Right cardiac atrium (tissue), 5 donors: ENCODE results near the gene PTPRD. TPM values are rescaled to one million over a fixed set of nuclear protein-coding genes. Genes with fewer than 3 reads are reported as not detected.

Source experiments
- ATAC-seq, 2 donors: fragments of 200-7000 bp; cut with Tn5 transposase; one replicate each; pipeline versions ENCODE4 v1.8.0 to v1.9.1; 2020; ENCODE audit warnings: moderate library complexity in 2 of 2, mild to moderate bottlenecking in 1 of 2
- DNase-seq, 3 donors: peaks; one replicate each; pipeline ENCODE4 v3.0.0-alpha.2; 2020
- H3K27ac ChIP-seq: one replicate; pipeline ENCODE4 v1.5.1; 2013; ENCODE audit warnings: mild to moderate bottlenecking, low read length, control low read depth, moderate library complexity
- H3K27me3 ChIP-seq: one replicate; pipeline ENCODE4 v1.6.1; 2013; ENCODE audit not compliant: control insufficient read depth, insufficient read depth
- H3K4me1 ChIP-seq: one replicate; pipeline ENCODE4 v1.6.1; 2013; ENCODE audit warnings: low read length; ENCODE audit not compliant: control insufficient read depth, insufficient read depth
- H3K4me3 ChIP-seq: one replicate; pipeline ENCODE4 v1.5.1; 2013; ENCODE audit warnings: low read length, control low read depth
- H3K9me3 ChIP-seq: one replicate; pipeline ENCODE4 v1.6.1; 2013; ENCODE audit warnings: low read length; ENCODE audit not compliant: control insufficient read depth
- WGBS: extraction: QIAGEN DNeasy Blood & Tissue Kit; methylation state at CpG from one replicate; pipeline ENCODE4 v1.1.7; 2013; 5-methylcytosine and 5-hydroxymethylcytosine counted together
- intact Hi-C, 4 donors: fragments of 100-400 bp; cut with DNase I; formaldehyde crosslinking; loops; one replicate each; pipeline versions ENCODE4 v1.11.0 to v1.14.0; 2022 to 2023
- polyA plus RNA-seq: library from polyadenylated mRNA; stranded (reverse); fragments of 200-250 nt; gene quantifications from one replicate; pipeline ENCODE4 v1.2.3, GENCODE V29; 2013
- total RNA-seq, 4 donors: library from RNA; stranded (reverse); fragmentation: NEBNext Ultra II Directional; extraction: Animal tissue kit (Norgen Biotek cat#: 25700); gene quantifications; one replicate each; pipeline ENCODE4 v1.2.1, GENCODE V29; 2021
- donor health status: healthy with polysubstance abuse.
- donor health status: DM: no; HTN: yes; CAD: no.
- donor health status: DM: no; HTN: no; CAD: no.
- donor health status: DM: no; HTN: yes; CAD: no; lungs with severe emphysema.
- donor health status: DM: yes; HTN: yes; CAD: no.

The PTPRD gene
- total and polyA plus RNA-seq, 5 donors = 1.3 to 11.8 (median 7.1) TPM

DNA sequence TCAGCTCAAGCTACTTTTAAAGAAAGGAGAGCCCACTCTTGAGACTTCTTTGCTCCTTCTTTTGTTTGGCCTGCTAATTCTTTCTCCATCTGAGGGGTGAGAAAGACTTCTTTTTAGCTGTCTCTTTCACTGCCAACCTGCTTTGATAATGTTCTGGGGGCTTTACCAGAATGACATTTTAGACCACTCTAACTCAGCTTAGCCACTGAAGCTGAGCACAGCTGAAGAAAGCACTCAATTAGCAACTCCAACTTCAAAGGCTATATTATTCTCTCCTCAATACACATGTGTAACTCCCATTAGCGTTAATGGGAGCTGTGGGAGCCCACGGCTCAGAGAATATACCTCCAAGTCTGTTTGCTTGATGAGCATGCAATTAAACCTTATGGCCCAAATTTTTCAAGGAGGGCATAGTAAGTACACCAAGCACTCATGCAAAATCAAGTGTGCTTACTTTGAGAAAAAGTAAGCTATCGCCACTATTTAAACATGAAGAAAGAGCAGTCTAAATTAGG, 1997.8 kb downstream of the PTPRD start:
- ATAC-seq (no peak), DNase-seq (no peak)
- intact Hi-C loops = no loop called here
- Histone ChIP-seq H3K4me1 (no peaks in the 10 kb centered on the region), H3K4me3 (no peak overlapping the region), H3K27me3 (no peaks in the 10 kb centered on the region), H3K9me3 (no peaks in the 10 kb centered on the region), H3K27ac (no peak overlapping the region)
- WGBS = 89% methylated on average over 3 of the region's 3 CpGs

DNA sequence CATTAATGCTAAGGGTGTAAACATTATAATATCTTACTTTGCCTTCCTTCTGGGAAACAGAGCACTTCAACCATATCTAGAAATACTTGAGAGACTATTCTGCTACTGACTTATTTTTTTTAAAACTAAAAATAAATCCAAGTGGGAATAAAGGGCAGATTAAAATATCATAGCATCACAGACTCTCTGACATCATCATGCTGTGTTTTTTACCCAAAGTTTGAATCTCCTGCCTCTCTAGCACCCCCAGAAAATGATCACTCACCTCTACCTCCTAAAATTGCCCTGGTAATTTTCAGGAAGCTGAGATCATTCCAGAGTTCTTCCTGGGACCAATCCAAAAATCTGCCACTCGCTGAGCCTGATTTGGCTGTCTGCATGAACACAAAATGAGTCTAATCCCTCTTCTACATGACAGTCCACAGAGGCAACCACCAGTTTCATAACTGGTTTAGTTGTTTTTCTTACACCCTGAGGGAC, 1999.4 kb downstream of the PTPRD start:
- Histone ChIP-seq H3K27me3 (no peaks in the 10 kb centered on the region), H3K27ac (no peak overlapping the region), H3K4me3 (no peak overlapping the region), H3K9me3 (no peaks in the 10 kb centered on the region), H3K4me1 (no peaks in the 10 kb centered on the region)
- DNase-seq (peak in 1 of 3 donors; percentile 16), ATAC-seq (peak; percentile 37 to 52)
- WGBS = 28% methylated on average over 1 of the region's 1 CpG
- intact Hi-C loops = no loop called here

DNA sequence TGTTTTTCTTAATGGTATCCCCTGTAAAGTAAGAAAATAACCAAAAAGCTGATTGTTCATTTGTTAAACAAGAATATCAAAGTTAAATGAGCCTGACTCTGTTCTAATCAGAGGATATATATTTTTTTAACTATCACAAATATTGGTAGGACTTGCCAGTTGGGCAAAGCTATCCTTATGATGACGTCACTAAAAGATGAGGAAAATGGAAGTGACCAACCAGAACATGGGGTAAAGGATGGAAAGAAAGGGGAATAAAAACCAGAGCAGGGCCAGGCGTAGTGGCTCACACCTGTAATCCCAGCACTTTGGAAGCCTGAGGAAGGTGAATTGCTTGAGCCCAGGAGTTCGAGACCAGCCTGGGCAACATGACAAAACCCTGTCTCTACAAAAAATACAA, 2001.6 kb downstream of the PTPRD start:
- no peak for ATAC-seq
- intact Hi-C loops = no loop called here

DNA sequence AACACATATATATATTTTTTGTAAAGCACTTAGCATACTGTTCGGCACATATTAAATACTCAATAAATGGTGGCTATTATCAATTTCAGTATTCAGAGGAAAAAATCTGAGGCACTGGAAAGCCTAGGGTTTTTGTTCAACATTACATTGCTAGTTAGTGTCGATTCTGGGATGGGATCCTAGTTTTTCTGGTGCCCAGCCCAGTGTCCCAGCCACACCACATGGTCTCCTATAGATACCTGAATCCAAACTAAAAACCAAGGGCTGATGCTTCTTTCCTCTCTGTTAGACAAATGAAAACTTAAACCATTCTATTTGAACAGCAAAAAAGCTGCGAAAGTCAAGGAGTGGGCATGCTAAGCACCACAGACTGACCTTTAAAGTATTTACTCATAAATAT, 2002.5 kb downstream of the PTPRD start:
- 69% methylated on average over 3 of the region's 3 CpGs for WGBS
- Histone ChIP-seq H3K27me3 (no peaks in the 10 kb centered on the region), H3K27ac (no peak overlapping the region), H3K9me3 (no peaks in the 10 kb centered on the region), H3K4me1 (no peaks in the 10 kb centered on the region), H3K4me3 (no peak overlapping the region)
- ATAC-seq = no peak
- intact Hi-C loops = no loop called here
- DNase-seq = no peak

More for the DNA sequence above, 2001.6 kb downstream of the PTPRD start:
- H3K4me3 ChIP-seq = no peak overlapping the region
- H3K27ac ChIP-seq = no peak overlapping the region
- no peak for DNase-seq
- H3K9me3 ChIP-seq = no peaks in the 10 kb centered on the region
- no peaks in the 10 kb centered on the region for H3K27me3 ChIP-seq
- 75% methylated on average over 3 of the region's 3 CpGs for WGBS
- H3K4me1 ChIP-seq = no peaks in the 10 kb centered on the region

DNA sequence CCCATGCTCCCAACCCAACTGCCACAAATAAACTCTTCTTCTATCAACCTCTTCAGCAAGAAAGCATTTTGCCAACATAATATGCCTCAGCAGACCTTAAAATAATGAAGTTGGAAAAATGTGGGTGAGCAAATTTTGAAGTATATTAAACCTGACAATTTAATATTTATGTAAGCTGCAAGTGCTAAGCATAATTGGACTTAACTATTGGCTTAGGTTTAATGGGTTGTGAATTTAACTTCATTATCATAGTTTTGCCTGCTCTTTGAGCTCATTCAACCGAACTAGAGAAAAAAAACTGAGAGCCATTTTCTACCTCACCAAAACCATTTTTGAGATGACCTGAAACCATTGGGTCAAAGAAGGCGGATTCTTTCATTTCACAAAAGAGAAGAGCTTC, 2007.7 kb downstream of the PTPRD start:
- no peaks in the 10 kb centered on the region for H3K27me3 ChIP-seq
- no peak overlapping the region for H3K27ac ChIP-seq
- no peak for DNase-seq
- peaks cover 2% of the 10 kb centered on the region for H3K4me1 ChIP-seq
- WGBS = 77% methylated on average over 2 of the region's 2 CpGs
- no peak overlapping the region for H3K4me3 ChIP-seq
- ATAC-seq = no peak
- no peaks in the 10 kb centered on the region for H3K9me3 ChIP-seq
- intact Hi-C loops = no loop called here

DNA sequence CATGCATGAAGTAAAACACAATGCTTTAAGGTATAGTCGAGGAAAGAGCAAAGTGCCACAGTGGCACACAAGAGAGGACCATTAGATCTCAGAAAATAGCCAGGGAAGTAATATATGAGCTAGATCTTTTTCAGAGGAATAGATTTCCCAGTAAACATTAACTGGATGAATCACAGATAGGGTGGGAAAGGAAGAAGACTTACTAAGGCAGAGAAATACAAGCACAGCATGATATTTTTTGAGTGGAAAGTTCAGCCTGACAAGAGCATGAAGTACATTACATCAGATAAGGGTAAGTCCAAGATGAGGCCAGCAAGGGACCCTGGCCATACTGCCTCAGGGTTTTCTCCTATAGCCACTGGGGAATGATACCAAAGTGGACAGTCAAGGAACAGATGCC, 2008.6 kb downstream of the PTPRD start:
- 82% methylated on average over 1 of the region's 1 CpG for WGBS

DNA sequence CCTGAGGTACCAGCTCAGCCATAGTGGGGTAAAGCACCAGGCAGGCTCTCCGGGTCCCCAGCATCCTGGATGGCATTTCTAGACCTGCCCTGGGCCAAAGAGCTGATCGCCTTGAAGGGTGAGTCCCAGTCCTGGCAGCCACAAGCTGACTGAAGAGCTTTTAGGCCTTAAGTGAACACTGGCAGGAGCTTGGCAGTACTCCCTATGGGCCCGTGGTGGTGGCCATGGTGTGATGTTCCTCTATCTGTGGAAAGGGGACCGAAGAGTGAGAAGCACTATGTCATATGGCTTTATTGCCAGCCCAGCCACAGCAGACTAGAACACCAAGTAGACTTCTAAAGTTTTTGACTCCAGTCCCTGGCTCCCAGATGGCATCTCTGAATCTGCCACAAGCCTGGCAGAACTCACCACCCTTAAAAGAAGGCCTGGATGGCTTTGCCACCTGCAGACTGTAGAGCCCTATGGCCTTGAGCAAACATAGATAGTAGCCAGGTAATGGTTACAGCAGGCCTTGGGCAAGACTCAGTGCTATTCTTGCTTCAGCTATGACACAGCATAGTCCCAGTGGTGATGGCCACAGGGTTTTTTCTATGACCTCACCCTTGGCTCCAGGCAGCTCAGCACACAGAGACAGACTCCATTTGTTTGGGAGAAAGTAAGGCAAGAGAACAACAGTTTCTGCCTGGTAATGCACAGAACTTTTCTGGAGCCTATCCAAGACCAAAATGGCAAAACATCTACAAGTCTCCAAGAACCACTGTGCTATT, 2011.7 kb downstream of the PTPRD start:
- Histone ChIP-seq H3K4me3 (no peak overlapping the region), H3K4me1 (peaks cover 2% of the 10 kb centered on the region), H3K27ac (no peak overlapping the region), H3K9me3 (no peaks in the 10 kb centered on the region), H3K27me3 (no peaks in the 10 kb centered on the region)
- WGBS = 70% methylated on average over 4 of the region's 4 CpGs
- ATAC-seq = peak in 1 of 2 donors; percentile 68
- DNase-seq = peak in 1 of 3 donors; percentile 19
- intact Hi-C loops = no loop called here

More for the DNA sequence above, 2008.6 kb downstream of the PTPRD start:
- Histone ChIP-seq H3K4me1 (peaks cover 2% of the 10 kb centered on the region), H3K9me3 (no peaks in the 10 kb centered on the region), H3K27ac (no peak overlapping the region), H3K27me3 (no peaks in the 10 kb centered on the region), H3K4me3 (no peak overlapping the region)
- intact Hi-C loops = no loop called here
- DNase-seq (no peak), ATAC-seq (no peak)

DNA sequence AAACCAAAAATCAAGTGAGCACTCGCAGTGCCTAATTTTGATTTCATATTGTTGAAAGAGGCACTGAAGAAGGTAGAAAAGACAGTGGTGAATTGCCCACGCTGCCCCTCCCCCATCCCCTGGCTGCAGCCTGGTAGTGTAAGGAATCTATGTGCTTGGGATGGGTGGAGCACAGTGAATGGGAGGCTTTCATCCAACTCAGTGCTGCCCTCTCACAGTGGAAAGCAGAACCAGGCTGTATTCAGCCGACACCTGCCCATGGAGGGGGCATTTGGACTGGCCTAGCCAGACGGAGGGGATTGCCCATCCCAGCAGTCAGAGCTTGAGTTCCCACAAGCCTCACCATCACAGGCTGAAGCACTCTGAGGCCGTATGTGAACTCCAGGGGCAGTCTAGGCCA, 2012.9 kb downstream of the PTPRD start:
- intact Hi-C loops = no loop called here
- WGBS = 89% methylated on average over 5 of the region's 5 CpGs
- Histone ChIP-seq H3K4me1 (peaks cover 2% of the 10 kb centered on the region), H3K9me3 (no peaks in the 10 kb centered on the region), H3K27ac (no peak overlapping the region), H3K27me3 (no peaks in the 10 kb centered on the region), H3K4me3 (no peak overlapping the region)
- no peak for ATAC-seq
- no peak for DNase-seq

DNA sequence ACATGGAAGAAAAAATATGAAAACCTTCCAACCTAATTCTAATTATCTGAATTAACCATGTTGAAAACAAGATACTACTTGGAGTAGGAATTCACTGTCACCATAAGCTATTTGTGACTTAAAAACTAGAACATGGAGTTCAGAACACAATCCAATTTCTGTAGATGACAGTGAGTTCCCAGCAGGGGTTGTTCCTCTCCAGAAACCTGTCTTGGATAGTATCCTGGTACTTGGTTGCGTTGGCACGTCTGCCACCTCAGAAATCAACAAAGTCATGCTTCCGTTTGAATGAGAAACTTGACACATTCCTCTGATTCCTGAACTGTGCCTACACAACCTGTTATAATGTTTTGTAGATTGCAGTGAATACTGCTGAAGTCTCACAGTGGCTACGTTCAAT, 2023.3 kb downstream of the PTPRD start:
- H3K4me3 ChIP-seq = no peak overlapping the region
- DNase-seq = no peak
- H3K27ac ChIP-seq = no peak overlapping the region
- no peak for ATAC-seq
- no peaks in the 10 kb centered on the region for H3K27me3 ChIP-seq
- intact Hi-C loops = no loop called here
- H3K4me1 ChIP-seq = no peaks in the 10 kb centered on the region
- H3K9me3 ChIP-seq = no peaks in the 10 kb centered on the region
- 67% methylated on average over 4 of the region's 4 CpGs for WGBS

DNA sequence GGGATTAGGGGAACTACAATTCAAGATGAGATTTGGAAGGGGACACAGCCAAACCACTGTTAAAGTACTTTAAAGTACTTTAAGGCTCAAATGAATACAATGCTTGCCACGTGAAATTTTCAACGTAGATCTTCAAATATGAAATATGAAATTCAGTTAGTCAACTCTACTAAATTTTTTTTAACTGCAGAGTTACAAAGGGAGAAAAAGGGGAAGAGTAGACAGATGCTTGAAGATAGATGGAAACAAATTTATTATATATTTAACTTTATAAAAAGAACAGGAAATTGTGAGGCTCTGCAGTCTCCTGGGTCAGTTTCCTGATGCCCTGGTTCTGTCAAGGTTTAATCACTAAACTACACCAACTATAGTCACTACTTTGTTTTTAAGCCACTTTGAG, 2027.8 kb downstream of the PTPRD start:
- Histone ChIP-seq H3K27ac (no peak overlapping the region), H3K4me3 (no peak overlapping the region), H3K4me1 (no peaks in the 10 kb centered on the region), H3K9me3 (no peaks in the 10 kb centered on the region), H3K27me3 (no peaks in the 10 kb centered on the region)
- DNase-seq (no peak), ATAC-seq (no peak)
- intact Hi-C loops = no loop called here
- 80% methylated on average over 2 of the region's 2 CpGs for WGBS

DNA sequence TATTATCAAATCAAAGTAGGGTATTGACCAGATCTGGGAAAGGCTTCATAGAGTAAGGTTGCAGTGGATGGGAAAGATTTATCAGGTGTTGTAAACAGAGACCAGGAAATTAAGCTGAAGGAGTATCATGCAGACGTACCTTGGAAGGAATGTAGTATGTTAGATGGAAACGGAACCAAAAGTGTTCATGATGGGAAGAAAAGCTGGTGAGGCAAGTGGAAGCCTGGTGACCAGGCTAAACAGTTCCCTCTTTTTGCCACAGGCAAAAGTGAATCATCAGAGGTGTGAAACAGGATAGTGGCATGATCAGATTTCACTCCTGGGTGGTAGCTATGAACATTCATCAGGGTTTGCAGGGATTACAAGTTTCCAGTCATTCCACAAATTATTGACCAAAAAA, 2033.1 kb downstream of the PTPRD start:
- H3K4me3 ChIP-seq = no peak overlapping the region
- ATAC-seq = no peak
- intact Hi-C loops = no loop called here
- 80% methylated on average over 2 of the region's 2 CpGs for WGBS
- no peaks in the 10 kb centered on the region for H3K9me3 ChIP-seq
- no peaks in the 10 kb centered on the region for H3K4me1 ChIP-seq
- DNase-seq = no peak
- no peak overlapping the region for H3K27ac ChIP-seq
- H3K27me3 ChIP-seq = no peaks in the 10 kb centered on the region
